GM20000 (cell line): Measurements from ENCODE around the gene COG7.
"Not testable (repeated sequence)": the region's sequence is repeated elsewhere in the genome, so short reads cannot be mapped to it uniquely, and the experiment has no call there.

Experiments
- DNase-seq: peaks from one replicate; pipeline ENCODE4 v3.0.0; 2012; ENCODE audit warnings: low spot score
- TF ChIP-seq, protein P1 (sequence below): IDR thresholded peaks from 2 replicates; pipeline ENCODE4 v1.5.1; 2012; ENCODE audit warnings: mild to moderate bottlenecking, control low read depth; ENCODE audit errors: extremely low read depth, missing control alignments

COG7 gene

DNA sequence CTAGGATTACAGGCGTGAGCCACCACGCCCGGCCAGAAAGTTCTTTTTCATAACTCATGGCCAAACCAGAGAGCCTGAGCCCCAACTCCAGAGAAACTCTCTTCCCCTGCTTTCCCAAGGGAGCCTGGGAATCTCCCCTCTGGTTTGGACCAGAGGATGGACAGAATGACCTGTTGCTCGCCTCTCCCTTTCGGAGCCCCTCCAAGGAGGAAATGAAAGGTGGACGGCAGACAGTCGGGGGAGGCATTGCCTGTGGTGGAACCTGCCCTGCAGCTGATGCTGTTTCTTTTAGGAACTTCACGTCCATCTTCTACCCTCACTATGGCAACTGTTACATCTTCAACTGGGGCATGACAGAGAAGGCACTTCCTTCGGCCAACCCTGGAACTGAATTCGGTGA, 85.4 kb downstream of the COG7 start:
- TF ChIP-seq, protein P1, sequence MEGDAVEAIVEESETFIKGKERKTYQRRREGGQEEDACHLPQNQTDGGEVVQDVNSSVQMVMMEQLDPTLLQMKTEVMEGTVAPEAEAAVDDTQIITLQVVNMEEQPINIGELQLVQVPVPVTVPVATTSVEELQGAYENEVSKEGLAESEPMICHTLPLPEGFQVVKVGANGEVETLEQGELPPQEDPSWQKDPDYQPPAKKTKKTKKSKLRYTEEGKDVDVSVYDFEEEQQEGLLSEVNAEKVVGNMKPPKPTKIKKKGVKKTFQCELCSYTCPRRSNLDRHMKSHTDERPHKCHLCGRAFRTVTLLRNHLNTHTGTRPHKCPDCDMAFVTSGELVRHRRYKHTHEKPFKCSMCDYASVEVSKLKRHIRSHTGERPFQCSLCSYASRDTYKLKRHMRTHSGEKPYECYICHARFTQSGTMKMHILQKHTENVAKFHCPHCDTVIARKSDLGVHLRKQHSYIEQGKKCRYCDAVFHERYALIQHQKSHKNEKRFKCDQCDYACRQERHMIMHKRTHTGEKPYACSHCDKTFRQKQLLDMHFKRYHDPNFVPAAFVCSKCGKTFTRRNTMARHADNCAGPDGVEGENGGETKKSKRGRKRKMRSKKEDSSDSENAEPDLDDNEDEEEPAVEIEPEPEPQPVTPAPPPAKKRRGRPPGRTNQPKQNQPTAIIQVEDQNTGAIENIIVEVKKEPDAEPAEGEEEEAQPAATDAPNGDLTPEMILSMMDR: no peak
- no peak for DNase-seq

DNA sequence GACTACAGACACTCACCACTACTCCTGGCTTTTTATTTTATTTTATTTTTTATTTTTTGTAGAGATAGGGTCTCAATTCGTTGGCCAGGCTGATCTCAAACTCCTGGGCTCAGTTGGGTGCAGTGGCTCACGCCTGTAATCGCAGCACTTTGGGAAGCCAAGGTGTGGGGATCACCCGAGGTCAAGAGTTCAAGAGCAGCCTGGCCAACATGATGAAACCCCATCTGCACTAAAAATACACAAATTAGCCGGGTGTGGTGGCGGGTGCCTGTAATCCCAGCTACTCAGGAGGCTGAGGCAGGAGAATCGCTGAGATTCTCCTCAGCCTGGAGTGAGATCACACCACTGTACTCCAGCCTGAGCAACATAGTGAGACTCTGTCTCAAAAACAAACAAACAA, 86.6 kb downstream of the COG7 start:
- not testable (repeated sequence) for DNase-seq

DNA sequence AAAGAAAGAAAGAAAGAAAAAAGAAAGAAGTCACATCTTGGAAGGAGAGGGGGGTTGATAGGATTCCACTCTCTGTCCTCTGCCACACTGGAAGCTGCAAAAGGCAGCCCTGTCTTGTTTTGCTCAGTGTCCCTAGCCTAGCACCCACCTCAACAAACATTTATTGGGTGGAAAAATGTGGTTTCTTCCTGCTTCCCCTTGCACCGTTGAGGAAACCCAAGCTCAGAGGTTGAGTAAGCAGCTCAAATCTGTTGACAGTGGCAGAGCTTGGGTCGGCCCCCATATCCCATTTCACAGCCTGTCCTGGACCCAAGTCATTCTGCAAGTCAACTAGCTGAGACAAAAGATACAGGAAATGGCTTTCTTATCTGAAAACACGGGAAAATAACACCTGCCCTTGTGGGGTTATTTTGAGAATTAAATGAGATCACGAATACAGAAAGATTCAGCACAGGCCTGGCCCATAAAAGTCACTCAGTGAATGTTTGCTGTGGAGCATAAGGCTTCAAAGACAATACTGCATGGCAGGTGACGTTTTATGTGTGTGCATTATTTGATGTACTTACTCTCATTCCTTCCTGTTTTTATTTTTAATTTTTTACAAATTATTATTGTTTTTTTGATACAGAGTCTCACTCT, 87.3 kb downstream of the COG7 start:
- TF ChIP-seq, protein P1: no peak
- no peak for DNase-seq

DNA sequence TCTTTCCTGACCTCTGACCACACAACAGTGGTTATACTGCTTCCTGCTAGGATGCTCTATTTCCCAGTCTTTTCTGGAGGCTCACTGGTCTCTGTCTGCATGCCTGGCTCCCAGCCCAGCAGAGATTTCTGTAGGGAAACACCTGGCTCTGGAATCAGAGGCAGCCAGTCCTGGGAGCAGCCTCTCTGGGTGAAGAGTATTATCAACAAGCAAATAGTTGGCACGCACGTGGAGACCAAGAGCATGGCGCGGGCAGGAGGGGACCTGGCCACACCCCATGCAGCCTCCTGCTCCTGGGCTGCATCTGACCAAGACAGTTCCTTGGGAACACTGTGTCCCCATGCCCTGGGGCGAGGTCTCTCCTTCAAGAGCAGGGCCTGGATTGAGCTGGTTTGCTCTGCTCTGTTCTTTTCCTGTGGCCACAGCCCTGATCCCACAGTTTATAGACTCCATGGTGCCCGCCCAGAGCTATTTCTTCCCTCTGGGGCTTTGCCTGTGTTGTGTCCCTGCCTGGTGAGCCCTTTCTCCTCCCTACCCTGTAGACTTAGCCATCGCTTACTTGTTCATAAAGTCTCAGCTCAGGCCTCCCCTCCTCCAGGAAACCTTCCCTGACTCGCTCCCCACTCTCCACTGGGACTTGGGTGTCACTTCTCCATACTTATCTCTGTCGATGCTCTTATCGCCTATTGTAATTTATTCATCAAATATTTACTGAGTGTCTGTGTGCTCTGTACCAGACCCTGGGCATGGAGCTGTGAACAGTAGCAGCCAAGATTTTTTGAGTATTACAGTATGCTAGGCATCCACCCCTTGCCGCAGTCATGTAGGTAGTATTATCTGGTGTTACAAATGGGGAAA, 90.3 kb downstream of the COG7 start:
- TF ChIP-seq, protein P1: no peak
- DNase-seq: no peak

DNA sequence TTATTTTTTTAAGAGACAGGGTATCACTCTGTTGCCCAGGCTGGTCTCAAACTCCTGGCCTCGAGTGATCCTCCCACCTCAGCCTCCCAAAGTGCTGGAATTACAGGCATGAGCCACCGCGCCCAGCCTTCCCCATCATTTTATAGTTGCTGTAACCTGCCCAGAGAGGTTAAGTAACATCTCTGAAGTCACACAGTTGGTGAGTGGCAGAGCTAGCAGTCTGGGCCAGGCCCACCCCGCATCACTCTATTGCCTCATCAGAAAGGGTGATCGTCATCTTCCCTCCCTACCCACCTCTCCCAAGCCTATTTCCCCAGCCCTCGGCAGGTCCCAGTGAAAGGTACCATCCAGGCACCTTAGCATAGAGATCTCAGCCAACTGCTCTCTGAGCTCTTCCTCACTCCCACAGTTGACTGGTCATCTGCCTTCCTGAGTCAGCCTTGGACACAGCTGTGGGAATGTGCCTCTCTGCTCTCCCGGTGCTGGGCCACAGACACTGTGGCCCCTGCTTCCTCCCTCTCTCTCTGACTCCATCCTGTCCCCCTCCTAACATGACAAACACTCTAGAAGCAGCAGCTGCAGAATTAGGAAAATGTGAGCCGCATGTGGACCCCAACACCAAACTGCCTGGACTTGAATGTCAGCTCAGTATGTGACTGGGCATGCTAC, 93.8 kb downstream of the COG7 start:
- TF ChIP-seq, protein P1: no peak
- no peak for DNase-seq

DNA sequence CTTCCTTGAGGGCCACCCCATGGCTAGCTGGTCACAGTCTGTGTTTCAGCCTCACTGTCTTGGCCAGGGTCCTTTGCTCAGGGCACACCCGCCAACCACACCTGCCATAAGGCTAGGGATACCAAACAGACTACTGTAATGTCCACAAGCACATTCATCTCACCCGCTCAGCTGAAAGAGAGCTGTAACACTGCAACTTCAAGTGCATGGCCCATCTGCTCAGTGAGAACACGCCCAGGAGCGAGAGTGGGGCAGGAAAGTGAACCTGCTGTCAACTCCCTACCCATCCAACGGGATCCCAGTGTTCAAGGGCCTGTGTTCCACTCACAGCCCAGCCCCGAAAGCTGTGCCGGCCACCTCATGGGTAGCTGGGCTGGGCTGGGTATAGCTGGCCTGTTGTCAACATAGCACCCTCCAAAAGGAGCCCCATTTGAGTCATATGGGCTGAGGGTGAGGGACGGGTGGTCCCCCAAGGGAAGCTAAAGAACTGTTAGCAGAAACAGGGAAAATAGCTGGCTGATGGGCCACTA, 95.2 kb downstream of the COG7 start:
- no peak for DNase-seq
- TF ChIP-seq, protein P1: no peak

DNA sequence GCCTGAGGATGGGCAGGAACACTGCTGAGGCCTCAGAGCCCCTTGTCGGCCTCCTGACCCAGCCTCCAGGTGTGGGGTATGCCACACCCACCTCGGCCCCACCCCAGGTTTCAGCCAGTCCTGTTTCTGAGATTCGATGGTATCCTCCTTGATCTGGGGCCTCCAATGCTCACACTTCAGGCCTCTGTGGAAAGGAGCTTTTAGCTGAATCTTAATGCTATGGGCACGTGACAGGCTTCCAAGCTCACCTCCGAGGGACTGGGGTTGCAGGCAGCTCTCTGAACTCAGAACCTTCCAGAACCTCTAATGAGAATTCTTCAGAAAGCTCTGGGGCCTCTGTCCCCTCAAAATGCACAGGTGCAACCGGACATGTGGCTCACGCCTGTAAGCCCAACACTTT, 96.0 kb downstream of the COG7 start:
- TF ChIP-seq, protein P1: no peak
- DNase-seq: no peak
